ENCODE data around the gene XYLT1. TPM values are rescaled to one million over a fixed set of nuclear protein-coding genes. Genes with fewer than 3 reads are reported as not detected.
A peak's percentile ranks its signal among the peaks of the same experiment; 100 is the strongest.

XYLT1 gene
- total RNA-seq, 2 donors from 2014 or later: 14.4 to 31.3 TPM

DNA sequence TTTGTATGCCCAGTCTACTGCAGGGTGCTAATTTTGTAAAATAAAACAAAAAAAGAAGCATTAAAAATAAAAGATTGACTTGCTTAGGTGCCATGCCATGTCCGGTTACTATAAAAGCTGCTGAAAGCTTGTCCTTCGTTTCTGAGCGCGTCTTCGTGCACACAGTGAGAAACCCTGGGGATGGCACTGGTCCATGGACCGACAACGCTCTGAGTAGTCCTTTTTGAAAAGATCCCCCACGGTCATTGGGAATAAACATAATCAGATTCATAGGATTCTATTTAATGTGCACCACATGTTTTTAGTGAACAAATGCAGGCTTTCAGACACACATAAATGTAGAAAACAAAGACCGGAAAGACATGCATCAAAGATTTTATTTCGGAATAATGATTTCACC is 146.3 kb downstream of the XYLT1 start:
- Histone ChIP-seq H3K27ac (no peak overlapping the region), H3K36me3 (no peaks in the 10 kb centered on the region), H3K4me3 (no peak overlapping the region), H3K9me3 (no peaks in the 10 kb centered on the region), H3K4me1 (peaks cover 0 to 11% of the 10 kb centered on the region in 2 donors), H3K27me3 (no peaks in the 10 kb centered on the region)
- DNase-seq (ENCODE audit: low spot score): no peak
- TF ChIP-seq, protein P1, sequence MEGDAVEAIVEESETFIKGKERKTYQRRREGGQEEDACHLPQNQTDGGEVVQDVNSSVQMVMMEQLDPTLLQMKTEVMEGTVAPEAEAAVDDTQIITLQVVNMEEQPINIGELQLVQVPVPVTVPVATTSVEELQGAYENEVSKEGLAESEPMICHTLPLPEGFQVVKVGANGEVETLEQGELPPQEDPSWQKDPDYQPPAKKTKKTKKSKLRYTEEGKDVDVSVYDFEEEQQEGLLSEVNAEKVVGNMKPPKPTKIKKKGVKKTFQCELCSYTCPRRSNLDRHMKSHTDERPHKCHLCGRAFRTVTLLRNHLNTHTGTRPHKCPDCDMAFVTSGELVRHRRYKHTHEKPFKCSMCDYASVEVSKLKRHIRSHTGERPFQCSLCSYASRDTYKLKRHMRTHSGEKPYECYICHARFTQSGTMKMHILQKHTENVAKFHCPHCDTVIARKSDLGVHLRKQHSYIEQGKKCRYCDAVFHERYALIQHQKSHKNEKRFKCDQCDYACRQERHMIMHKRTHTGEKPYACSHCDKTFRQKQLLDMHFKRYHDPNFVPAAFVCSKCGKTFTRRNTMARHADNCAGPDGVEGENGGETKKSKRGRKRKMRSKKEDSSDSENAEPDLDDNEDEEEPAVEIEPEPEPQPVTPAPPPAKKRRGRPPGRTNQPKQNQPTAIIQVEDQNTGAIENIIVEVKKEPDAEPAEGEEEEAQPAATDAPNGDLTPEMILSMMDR (IDR thresholded peaks at IDR 0.05): no peak

DNA sequence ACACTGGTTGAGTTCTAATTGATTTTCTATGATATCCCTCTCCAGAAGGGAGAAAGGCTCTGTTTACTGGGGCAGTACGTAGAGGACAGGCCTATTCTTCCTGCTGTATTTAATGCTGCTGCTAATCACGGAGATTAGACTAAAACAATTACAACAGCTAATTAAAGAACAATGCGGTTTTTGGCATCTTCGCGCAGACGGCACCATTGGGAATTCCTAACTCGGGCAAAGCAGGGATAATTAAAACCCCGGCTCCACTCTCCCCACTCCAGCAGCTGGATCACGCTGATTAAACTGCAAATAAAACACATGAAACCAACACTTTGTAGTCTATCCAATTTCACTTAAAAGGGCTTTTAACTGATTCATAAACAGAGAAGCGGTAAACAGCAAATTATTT is 147.6 kb downstream of the XYLT1 start:
- no peaks in the 10 kb centered on the region for H3K27me3 ChIP-seq
- DNase-seq (ENCODE audit: low spot score): no peak
- TF ChIP-seq, protein P1 (IDR thresholded peaks at IDR 0.05): no peak
- no peaks in the 10 kb centered on the region for H3K9me3 ChIP-seq
- H3K4me3 ChIP-seq: no peak overlapping the region
- H3K4me1 ChIP-seq: no peaks in the 10 kb centered on the region
- no peak overlapping the region for H3K27ac ChIP-seq
- no peaks in the 10 kb centered on the region for H3K36me3 ChIP-seq

DNA sequence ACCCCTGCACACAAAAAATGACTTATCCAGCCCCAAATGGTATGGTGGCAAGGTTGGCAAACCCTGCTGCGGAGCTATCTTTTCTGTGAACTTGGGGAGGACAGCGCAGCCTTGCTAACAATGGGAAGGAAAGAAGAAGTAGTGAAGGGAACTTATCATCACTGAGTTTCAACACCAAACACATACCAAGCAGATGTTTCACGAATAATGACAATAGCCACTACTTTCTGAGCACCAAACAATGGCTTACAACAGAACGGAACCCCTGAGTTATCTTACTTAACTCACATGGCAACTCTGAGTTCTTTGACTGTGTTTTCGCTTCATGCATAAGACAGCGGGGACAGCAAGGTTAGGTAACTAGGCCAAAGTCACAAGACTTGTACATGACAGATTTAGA is 148.9 kb downstream of the XYLT1 start:
- no peak overlapping the region for H3K4me3 ChIP-seq
- no peaks in the 10 kb centered on the region for H3K4me1 ChIP-seq
- DNase-seq (ENCODE audit: low spot score): no peak
- H3K27me3 ChIP-seq: no peaks in the 10 kb centered on the region
- H3K27ac ChIP-seq: no peak overlapping the region
- no peaks in the 10 kb centered on the region for H3K36me3 ChIP-seq
- TF ChIP-seq, protein P1 (IDR thresholded peaks at IDR 0.05): no peak
- H3K9me3 ChIP-seq: no peaks in the 10 kb centered on the region

DNA sequence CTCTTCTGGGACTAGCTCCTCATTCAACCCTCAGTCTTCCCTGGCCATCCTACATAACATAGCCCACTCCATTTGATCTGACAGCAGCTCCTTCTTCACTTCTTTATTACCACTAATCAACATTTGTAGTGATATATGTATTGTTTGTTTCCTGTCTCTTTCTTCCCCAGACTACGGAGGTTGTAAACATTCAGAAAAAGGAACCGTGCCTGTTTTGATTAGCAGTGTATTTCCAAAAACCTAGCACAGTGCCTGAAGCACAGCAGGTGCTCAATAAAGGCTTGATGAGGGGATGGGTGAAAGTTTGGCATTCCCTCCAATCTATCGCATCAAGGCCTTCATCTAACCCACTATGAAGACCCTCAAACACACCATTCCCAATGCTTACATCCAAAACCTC is 150.8 kb downstream of the XYLT1 start:
- no peaks in the 10 kb centered on the region for H3K4me1 ChIP-seq
- no peak overlapping the region for H3K27ac ChIP-seq
- H3K9me3 ChIP-seq: no peaks in the 10 kb centered on the region
- TF ChIP-seq, protein P1 (IDR thresholded peaks at IDR 0.05): no peak
- H3K27me3 ChIP-seq: no peaks in the 10 kb centered on the region
- H3K4me3 ChIP-seq: no peak overlapping the region
- no peak for DNase-seq (ENCODE audit: low spot score)
- no peaks in the 10 kb centered on the region for H3K36me3 ChIP-seq

DNA sequence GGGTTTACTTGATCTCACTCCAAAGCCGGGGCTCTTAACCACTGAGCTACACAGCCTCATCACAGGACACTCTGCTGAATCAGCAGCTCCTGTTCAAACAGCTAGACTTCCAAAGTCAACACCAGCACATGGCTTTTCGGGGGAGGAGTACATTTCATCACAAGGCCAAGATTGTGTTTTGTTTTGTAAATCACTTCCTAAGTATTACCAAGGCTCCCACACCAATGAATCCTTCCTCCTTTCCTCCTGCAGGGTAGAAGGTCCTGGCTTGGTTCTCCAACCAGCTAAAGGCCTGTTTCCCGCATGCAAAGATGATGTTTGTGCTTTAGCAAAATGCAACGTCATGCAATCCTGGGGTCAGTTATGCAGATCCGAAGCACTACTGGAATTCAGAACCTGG is 152.5 kb downstream of the XYLT1 start:
- no peak overlapping the region for H3K27ac ChIP-seq
- TF ChIP-seq, protein P1 (IDR thresholded peaks at IDR 0.05): no peak

DNA sequence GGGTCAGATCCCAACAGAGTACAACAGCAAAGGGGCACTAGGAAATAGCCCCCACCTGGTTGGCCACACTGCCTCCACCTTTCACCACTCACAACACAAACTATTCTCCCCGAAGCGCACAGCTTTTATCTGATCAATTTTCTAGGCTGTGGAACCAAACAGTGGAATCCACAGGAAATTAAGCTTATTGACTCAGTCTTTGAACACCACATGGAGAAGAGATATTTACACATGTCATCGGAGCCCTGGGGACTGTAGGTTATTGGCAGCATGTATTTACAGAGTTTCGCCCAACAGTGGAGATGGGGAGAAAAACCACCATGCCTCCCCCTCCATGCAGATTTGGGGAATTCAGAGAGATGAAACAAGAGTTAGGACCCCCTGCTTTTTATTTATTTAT is 154.8 kb downstream of the XYLT1 start:
- Histone ChIP-seq H3K4me1 (peaks cover 0 to 29% of the 10 kb centered on the region in 2 donors), H3K27ac (peak overlapping the region in 1 of 2 donors; percentile 95), H3K9me3 (no peaks in the 10 kb centered on the region), H3K27me3 (no peaks in the 10 kb centered on the region), H3K36me3 (no peaks in the 10 kb centered on the region), H3K4me3 (no peak overlapping the region)
- TF ChIP-seq, protein P1 (IDR thresholded peaks at IDR 0.05): no peak
- DNase-seq (ENCODE audit: low spot score): no peak

More for the DNA sequence above, 152.5 kb downstream of the XYLT1 start:
- H3K4me3 ChIP-seq: no peak overlapping the region
- no peaks in the 10 kb centered on the region for H3K27me3 ChIP-seq
- DNase-seq (ENCODE audit: low spot score): no peak
- H3K9me3 ChIP-seq: no peaks in the 10 kb centered on the region
- H3K36me3 ChIP-seq: no peaks in the 10 kb centered on the region
- peaks cover 0 to 12% of the 10 kb centered on the region in 2 donors for H3K4me1 ChIP-seq
